Hematopoietic multipotent progenitor cell treated with erythropoietin and hydrocortisone succinate and interleukin-3 and kit ligand, for 4 days (in vitro differentiated cells): ENCODE measurements around the gene GAPDHS.

Experiments used
- DNase-seq: peaks from one replicate; pipeline ENCODE4 v3.0.0-alpha.2; 2015

Gene GAPDHS

GRCh38 chr19:35511337-35511736, 21.9 kb upstream of the GAPDHS start:
- DNase-seq = no peak

GRCh38 chr19:35512831-35513627, 20.2 kb upstream of the GAPDHS start:
- no peak for DNase-seq

GRCh38 chr19:35513628-35514281, 19.5 kb upstream of the GAPDHS start, which contains the start of gene DMKN:
Gene DMKN (minus strand): TSS chr19:35513649. CDS start chr19:35513475, 174 bp downstream.
- DNase-seq = no peak

GRCh38 chr19:35514282-35514809, 18.9 kb upstream of the GAPDHS start:
- no peak for DNase-seq

- DNase-seq = no peak
These were observed 16.9 kb upstream of the GAPDHS start for GRCh38 chr19:35516310-35516709.

- DNase-seq = no peak
These were observed 15.9 kb upstream of the GAPDHS start for GRCh38 chr19:35517342-35517741.

- no peak for DNase-seq
These were observed 14.9 kb upstream of the GAPDHS start for GRCh38 chr19:35518313-35518712.

GRCh38 chr19:35519291-35519690, 14.0 kb upstream of the GAPDHS start:
- no peak for DNase-seq

GRCh38 chr19:35521124-35521743, 12.0 kb upstream of the GAPDHS start:
- no peak for DNase-seq

GRCh38 chr19:35522745-35523327, 10.4 kb upstream of the GAPDHS start:
- no peak for DNase-seq

GRCh38 chr19:35524181-35524837, 8.9 kb upstream of the GAPDHS start:
- no peak for DNase-seq

GRCh38 chr19:35525873-35526272, 7.4 kb upstream of the GAPDHS start:
- DNase-seq = no peak

GRCh38 chr19:35528218-35529038, 4.8 kb upstream of the GAPDHS start, which contains the start of gene SBSN:
Gene SBSN (minus strand): TSS chr19:35528311. CDS start chr19:35528281, 30 bp downstream.
- no peak for DNase-seq

- DNase-seq = peak; percentile 43
These were observed 3.7 kb upstream of the GAPDHS start for GRCh38 chr19:35529241-35530218.

- DNase-seq = no peak
These were observed 2.0 kb upstream of the GAPDHS start for GRCh38 chr19:35531291-35531690.

- peak; percentile 74 for DNase-seq
These were observed 651 bp downstream of the GAPDHS start for GRCh38 chr19:35533822-35534392.

GRCh38 chr19:35534803-35535480, 1.7 kb downstream of the GAPDHS start:
- no peak for DNase-seq

- DNase-seq = no peak
These were observed 6.1 kb downstream of the GAPDHS start for GRCh38 chr19:35539314-35539713.

- DNase-seq = no peak
These were observed 6.6 kb downstream of the GAPDHS start for GRCh38 chr19:35539850-35540249.
